ENCODE data around the gene XYLT1.
A peak's percentile ranks its signal among the peaks of the same experiment; 100 is the strongest.

XYLT1 gene

GRCh38 chr16:17128791-17129190, 342.0 kb downstream of the XYLT1 start:
- no peak overlapping the region for H3K4me3 ChIP-seq (ENCODE audit: low read length)
- DNase-seq (ENCODE audit: low read depth, low spot score) = no peak

GRCh38 chr16:17126156-17126555, 344.6 kb downstream of the XYLT1 start:
- no peak overlapping the region for H3K4me3 ChIP-seq (ENCODE audit: low read length)
- no peak for DNase-seq (ENCODE audit: low read depth, low spot score)

- no peak overlapping the region for H3K4me3 ChIP-seq (ENCODE audit: low read length)
- no peak for DNase-seq (ENCODE audit: low read depth, low spot score)
These were observed 345.1 kb downstream of the XYLT1 start for GRCh38 chr16:17125671-17126070.

GRCh38 chr16:17117906-17118577, 352.7 kb downstream of the XYLT1 start:
- no peak overlapping the region for H3K4me3 ChIP-seq (ENCODE audit: low read length)
- no peak for DNase-seq (ENCODE audit: low read depth, low spot score)

- DNase-seq (ENCODE audit: low read depth, low spot score) = no peak
- H3K4me3 ChIP-seq (ENCODE audit: low read length) = no peak overlapping the region
These were observed 354.0 kb downstream of the XYLT1 start for GRCh38 chr16:17116595-17117322.

GRCh38 chr16:17109413-17109812, 361.3 kb downstream of the XYLT1 start:
- no peak overlapping the region for H3K4me3 ChIP-seq (ENCODE audit: low read length)
- no peak for DNase-seq (ENCODE audit: low read depth, low spot score)

- no peak for DNase-seq (ENCODE audit: low read depth, low spot score)
These were observed 362.2 kb downstream of the XYLT1 start for GRCh38 chr16:17108596-17108995.

GRCh38 chr16:17107450-17107849, 363.3 kb downstream of the XYLT1 start:
- no peak for DNase-seq (ENCODE audit: low read depth, low spot score)
- H3K4me3 ChIP-seq (ENCODE audit: low read length) = no peak overlapping the region

More at GRCh38 chr16:17108596-17108995, 362.2 kb downstream of the XYLT1 start:
- H3K4me3 ChIP-seq (ENCODE audit: low read length) = no peak overlapping the region

GRCh38 chr16:17106243-17106791, 364.4 kb downstream of the XYLT1 start:
- no peak for DNase-seq (ENCODE audit: low read depth, low spot score)
- H3K4me3 ChIP-seq (ENCODE audit: low read length) = no peak overlapping the region

GRCh38 chr16:17105239-17105797, 365.4 kb downstream of the XYLT1 start:
- peak overlapping the region; percentile 39 for H3K4me3 ChIP-seq (ENCODE audit: low read length)
- DNase-seq (ENCODE audit: low read depth, low spot score) = peak; percentile 83

GRCh38 chr16:17104654-17105053, 366.1 kb downstream of the XYLT1 start:
- peak overlapping the region; percentile 17 for H3K4me3 ChIP-seq (ENCODE audit: low read length)
- peak; percentile 15 for DNase-seq (ENCODE audit: low read depth, low spot score)

GRCh38 chr16:17103216-17103615, 367.5 kb downstream of the XYLT1 start:
- H3K4me3 ChIP-seq (ENCODE audit: low read length) = no peak overlapping the region
- no peak for DNase-seq (ENCODE audit: low read depth, low spot score)

GRCh38 chr16:17101646-17102045, 369.1 kb downstream of the XYLT1 start:
- DNase-seq (ENCODE audit: low read depth, low spot score) = peak; percentile 46
- H3K4me3 ChIP-seq (ENCODE audit: low read length) = no peak overlapping the region

- no peak for DNase-seq (ENCODE audit: low read depth, low spot score)
These were observed 372.1 kb downstream of the XYLT1 start for GRCh38 chr16:17098685-17099084.

GRCh38 chr16:17084130-17084529, 386.6 kb downstream of the XYLT1 start:
- no peak overlapping the region for H3K4me3 ChIP-seq (ENCODE audit: low read length)
- no peak for DNase-seq (ENCODE audit: low read depth, low spot score)

More at GRCh38 chr16:17098685-17099084, 372.1 kb downstream of the XYLT1 start:
- no peak overlapping the region for H3K4me3 ChIP-seq (ENCODE audit: low read length)

GRCh38 chr16:17083628-17084027, 387.1 kb downstream of the XYLT1 start:
- DNase-seq (ENCODE audit: low read depth, low spot score) = no peak
- no peak overlapping the region for H3K4me3 ChIP-seq (ENCODE audit: low read length)

GRCh38 chr16:17082095-17082882, 388.5 kb downstream of the XYLT1 start:
- DNase-seq (ENCODE audit: low read depth, low spot score) = no peak
- H3K4me3 ChIP-seq (ENCODE audit: low read length) = no peak overlapping the region

GRCh38 chr16:17080105-17080504, 390.7 kb downstream of the XYLT1 start:
- no peak for DNase-seq (ENCODE audit: low read depth, low spot score)
- no peak overlapping the region for H3K4me3 ChIP-seq (ENCODE audit: low read length)

- no peak for DNase-seq (ENCODE audit: low read depth, low spot score)
- no peak overlapping the region for H3K4me3 ChIP-seq (ENCODE audit: low read length)
These were observed 391.7 kb downstream of the XYLT1 start for GRCh38 chr16:17078931-17079631.
